HG03103 (cell line): ENCODE measurements around the gene RUNX2.

Experiments
- ATAC-seq: cut with Tn5 transposase; IDR thresholded peaks from one replicate; pipeline ENCODE4 v1.9.1; 2021; ENCODE audit warnings: low read depth; ENCODE audit not compliant: unreplicated experiment

Gene RUNX2

DNA sequence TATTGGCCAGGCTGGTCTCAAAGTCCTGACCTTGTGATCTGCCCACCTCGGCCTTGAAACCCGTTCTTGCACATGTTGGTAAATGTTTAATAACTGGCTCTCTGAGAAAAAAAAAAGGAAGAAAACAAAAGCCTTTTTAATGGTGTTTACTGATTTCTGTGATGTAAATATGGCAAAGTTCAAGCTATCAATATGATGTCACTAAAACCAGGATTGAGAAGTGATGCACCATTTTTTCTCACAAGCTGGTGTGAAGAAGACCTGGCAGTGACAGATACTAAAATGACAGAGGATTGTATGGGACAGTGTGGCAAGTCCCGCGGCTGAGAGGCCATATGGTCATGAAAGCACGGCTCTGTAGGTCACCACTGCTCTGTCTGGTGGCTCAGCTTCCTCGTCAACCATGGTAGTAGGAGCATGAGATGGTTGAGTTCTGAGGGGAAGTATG lies 245.9 kb downstream of the RUNX2 start:
- no peak for ATAC-seq

DNA sequence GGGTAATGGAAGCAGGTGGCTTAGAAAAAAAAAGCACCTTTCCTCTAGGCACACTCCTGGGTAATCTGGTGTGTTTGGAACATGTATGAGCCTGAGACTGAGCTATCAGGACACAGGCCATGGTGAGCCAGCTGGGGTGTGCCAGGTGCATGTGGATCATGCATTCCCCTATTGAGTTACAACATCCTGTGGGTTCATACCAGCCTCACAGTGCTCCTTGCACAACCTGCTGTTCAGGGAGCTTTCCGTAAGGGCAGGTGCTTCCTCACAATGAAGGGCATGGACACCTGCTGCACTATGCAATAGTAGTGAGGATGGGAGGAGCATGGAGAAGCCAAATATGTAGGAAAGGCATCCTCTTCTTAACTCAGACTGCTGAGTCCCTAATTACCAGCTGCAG lies 246.8 kb downstream of the RUNX2 start:
- no peak for ATAC-seq

- no peak for ATAC-seq
Measured at GRCh38 chr6:45576648-45577624, 248.8 kb downstream of the RUNX2 start.

- no peak for ATAC-seq
Measured at GRCh38 chr6:45577836-45578504, 249.8 kb downstream of the RUNX2 start.

GRCh38 chr6:45584127-45584526 lies 256.0 kb downstream of the RUNX2 start:
- no peak for ATAC-seq

DNA sequence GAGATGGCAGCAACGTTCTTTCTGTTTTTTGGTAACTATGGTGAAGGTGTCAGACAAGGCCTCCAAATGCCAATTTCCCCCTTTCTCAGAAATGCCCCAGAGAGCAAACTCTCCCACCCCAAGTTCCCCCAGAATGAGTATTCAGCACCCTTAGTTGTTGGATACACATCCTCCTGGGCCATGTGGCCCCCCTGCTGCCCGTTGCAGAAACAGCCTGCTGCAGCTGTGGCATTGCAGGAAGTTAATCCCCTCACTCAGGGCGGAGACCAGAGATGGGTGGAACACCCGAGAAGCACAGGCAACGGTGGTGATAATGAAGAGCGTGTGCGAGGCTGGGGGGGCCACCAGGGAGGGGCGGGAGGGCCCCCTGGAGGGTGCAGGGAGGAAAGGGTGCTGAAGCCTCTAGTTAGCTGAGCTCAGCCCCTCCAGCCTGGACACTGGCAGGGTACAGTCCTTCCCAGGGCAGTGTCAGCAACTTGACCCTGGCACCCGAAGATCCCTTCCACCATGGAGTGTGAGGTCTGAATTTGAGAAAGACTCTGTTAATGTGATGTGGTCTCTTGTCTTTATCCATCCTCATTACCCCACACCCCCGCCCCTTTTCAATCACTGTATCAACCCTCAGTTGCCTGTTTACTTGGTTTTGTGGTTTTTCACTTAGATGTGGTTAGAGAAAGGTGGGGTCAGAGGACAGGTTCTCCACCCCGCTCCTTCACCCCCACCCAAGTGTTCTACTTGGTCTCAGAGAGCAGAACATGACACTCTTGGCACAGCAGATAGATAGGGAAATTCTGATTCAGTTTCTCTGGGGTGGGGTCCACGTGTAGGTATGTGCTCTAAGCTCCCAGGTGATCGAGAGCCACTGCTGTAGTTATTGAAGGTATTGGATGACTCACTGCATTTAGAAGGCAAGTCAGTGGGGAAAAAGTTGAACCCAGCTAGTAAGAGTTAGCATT lies 258.4 kb downstream of the RUNX2 start:
- ATAC-seq, result no peak

- ATAC-seq, result no peak
Measured at GRCh38 chr6:45587229-45588060, 259.3 kb downstream of the RUNX2 start.

GRCh38 chr6:45589367-45589766 lies 261.2 kb downstream of the RUNX2 start:
- ATAC-seq, result no peak

DNA sequence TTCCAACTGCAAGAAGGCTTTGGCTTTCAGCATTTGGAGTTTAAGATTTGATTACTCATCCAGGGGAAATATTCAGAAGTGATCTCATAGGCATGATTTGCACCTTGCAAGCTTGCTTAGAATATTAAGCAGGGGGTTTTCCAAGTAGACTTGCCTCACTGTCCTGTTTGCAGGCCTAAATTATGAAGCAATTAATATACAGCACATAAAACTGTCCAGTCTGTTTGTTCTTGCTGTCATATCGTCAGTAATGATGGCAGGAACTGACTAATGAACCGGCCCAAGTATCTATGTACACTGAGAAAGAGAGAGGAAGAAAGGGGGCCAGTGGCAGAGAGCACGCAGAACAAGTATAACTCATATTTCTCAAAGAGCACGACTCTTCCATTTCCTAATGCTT lies 262.1 kb downstream of the RUNX2 start:
- no peak for ATAC-seq

DNA sequence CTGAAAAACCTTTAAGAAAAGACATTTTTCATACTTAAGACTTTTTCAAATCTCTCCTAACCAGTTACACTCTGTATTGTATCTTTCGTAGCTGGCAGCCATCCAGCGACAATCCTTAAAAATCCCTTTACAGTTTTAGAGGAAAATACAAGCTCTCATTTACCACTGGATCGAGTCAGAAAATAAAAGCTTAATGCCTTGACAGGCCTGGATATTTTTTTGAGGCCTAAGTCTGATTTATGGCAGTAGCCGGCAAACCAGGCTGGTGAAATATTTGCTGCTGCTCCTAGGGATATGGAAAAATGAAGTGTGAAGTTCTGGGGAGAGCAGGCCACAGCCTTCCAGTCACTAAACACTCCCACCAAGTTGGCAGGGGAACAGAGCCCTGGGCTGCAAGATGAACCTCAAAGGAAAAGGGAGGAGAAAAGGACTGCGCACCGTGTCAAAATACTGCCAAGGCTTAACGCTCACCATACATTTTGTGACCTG lies 262.6 kb downstream of the RUNX2 start:
- ATAC-seq, result no peak

- no peak for ATAC-seq
Measured at GRCh38 chr6:45591306-45591705, 263.2 kb downstream of the RUNX2 start.

GRCh38 chr6:45591890-45592289 lies 263.8 kb downstream of the RUNX2 start:
- ATAC-seq, result no peak

DNA sequence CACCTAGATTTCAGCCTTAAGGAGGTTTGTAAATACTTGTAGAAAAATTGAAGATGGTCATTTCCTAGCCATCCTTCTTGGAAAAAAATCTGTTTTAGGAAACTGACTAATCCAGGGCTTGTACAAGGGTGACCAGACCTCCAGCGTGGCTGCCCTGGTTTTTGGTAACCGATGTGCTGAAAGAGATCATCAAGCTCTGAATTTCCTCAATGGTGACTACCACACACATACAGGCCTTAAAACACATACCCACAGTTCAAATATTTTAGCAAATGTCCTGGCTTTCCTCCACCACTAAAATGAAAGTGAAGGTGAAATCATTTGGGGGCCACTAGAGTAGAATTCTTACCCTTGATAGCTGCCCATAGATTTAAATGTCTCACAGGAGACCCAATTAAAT lies 264.9 kb downstream of the RUNX2 start:
- ATAC-seq, result no peak

DNA sequence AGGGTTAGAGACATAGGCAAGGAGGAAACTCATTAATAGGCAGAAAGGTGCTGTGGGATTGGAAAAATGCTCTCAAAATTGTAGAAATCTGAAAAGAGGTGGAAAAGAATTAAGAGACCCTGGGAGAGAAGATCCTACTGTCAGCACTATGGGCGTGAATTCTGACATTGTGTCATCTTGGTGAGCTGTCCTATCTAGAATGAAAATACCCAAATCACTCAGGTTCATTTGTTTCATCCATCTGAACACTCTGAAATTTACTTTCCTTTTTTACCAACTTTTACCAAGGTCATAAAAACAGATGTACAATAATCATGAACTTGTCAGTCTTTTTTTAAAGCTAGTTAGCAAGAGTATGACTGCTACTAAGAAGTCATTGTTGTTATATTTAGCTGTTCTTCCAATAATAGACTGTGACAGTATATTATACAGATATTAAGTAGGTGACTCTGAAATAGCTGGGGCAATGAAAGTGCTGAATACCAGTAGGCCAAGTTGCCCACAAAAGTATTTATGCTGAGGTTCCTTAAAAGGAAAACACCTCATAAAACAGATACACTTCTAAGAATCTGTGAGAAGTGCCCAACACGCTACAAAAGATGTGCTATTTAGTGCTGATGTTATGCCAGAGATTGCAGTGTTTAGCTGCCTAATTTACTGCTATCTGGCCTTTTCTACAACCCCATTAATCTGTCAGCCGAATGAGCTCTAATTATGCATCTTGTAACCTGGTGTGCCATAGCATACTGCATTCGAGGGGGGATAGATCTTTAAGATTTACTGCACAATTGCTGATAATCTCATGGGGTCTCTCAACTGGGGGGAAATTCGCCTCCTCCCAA lies 267.1 kb downstream of the RUNX2 start:
- no peak for ATAC-seq

DNA sequence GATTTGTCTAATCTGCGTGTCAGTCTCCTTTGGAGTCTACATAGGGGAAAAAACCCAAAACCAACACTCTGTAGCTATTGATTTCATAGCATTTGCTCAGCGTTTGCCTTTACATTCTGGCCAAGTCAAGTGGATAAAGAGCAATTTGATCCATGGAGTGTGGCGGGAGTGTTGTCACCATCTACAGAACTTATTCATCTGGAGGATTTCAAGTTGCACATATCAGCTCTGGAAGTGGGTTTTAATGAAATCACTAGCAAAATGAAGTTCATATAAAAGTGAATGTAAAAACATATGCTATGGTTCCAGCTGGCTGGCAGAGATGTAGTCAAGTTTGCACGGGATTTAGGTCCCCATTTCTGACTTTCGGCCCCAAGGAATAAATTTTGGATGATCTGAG lies 269.3 kb downstream of the RUNX2 start:
- ATAC-seq, result no peak

GRCh38 chr6:45599053-45599452 lies 270.9 kb downstream of the RUNX2 start:
- no peak for ATAC-seq

- ATAC-seq, result no peak
Measured at GRCh38 chr6:45605971-45606370, 277.8 kb downstream of the RUNX2 start.

GRCh38 chr6:45606831-45607400 lies 278.8 kb downstream of the RUNX2 start:
- ATAC-seq, result no peak
